Heart right ventricle (tissue), 16 donors: ENCODE results near the gene SORL1. TPM values are rescaled to one million over a fixed set of nuclear protein-coding genes. Genes with fewer than 3 reads are reported as not detected.

Experiments
- ATAC-seq, 8 donors: fragments of 200-7000 bp; cut with Tn5 transposase; one replicate each; pipeline ENCODE4 v1.9.1; 2020; ENCODE audit warnings: mild to moderate bottlenecking in 8 of 8, moderate library complexity in 8 of 8, moderate number of reproducible peaks in 1 of 8
- DNase-seq, 2 donors: peaks; one replicate each; pipeline ENCODE4 v3.0.0-alpha.2; 2020
- H3K27ac ChIP-seq, 10 donors: fragments of 200-600 bp; sonication (generic) in 2 of 10; one replicate each; pipeline versions ENCODE4 v1.5.0 to v1.8.0; 2020 to 2022; ENCODE audit warnings: mild to moderate bottlenecking in 3 of 10
- H3K27me3 ChIP-seq, 7 donors: fragments of 200-600 bp; one replicate each; pipeline ENCODE4 v1.8.0; 2021 to 2022; ENCODE audit warnings: mild to moderate bottlenecking in 2 of 7
- H3K36me3 ChIP-seq, 9 donors: fragments of 200-600 bp; sonication (generic) in 1 of 9; one replicate each; pipeline versions ENCODE4 v1.5.0 to v1.8.0; 2020 to 2022; ENCODE audit warnings: mild to moderate bottlenecking in 2 of 9
- H3K4me1 ChIP-seq, 9 donors: fragments of 200-600 bp; sonication (generic) in 1 of 9; one replicate each; pipeline versions ENCODE4 v1.5.0 to v1.8.0; 2020 to 2022; ENCODE audit warnings: mild to moderate bottlenecking in 4 of 9
- H3K4me3 ChIP-seq, 10 donors: fragments of 200-600 bp; sonication (generic) in 2 of 10; one replicate each; pipeline versions ENCODE4 v1.5.0 to v1.8.0; 2020 to 2022; ENCODE audit warnings: mild to moderate bottlenecking in 7 of 10, moderate library complexity in 2 of 10
- H3K9me3 ChIP-seq, 11 donors: fragments of 200-600 bp in 10 of 11; sonication (generic) in 2 of 11; one replicate each; pipeline versions ENCODE4 v1.5.0 to v1.8.0; 2013 to 2022; ENCODE audit warnings: mild to moderate bottlenecking in 2 of 11, control low read depth in 1 of 11, moderate library complexity in 1 of 11
- CTCF ChIP-seq, 9 donors: fragments of 200-600 bp; sonication (generic) in 2 of 9; IDR thresholded peaks; one replicate each; pipeline versions ENCODE4 v1.5.0 to v1.8.0; 2021 to 2022; ENCODE audit warnings: antibody characterized with exemption in 9 of 9, mild to moderate bottlenecking in 5 of 9, moderate library complexity in 1 of 9
- WGBS, 2 donors: extraction: QIAGEN DNeasy Blood & Tissue Kit; methylation state at CpG; one replicate each; pipeline ENCODE4 v1.1.7; 2013; ENCODE audit warnings: inconsistent platforms in 1 of 2; 5-methylcytosine and 5-hydroxymethylcytosine counted together
- intact Hi-C, 10 donors: fragments of 100-400 bp; cut with DNase I; formaldehyde crosslinking; loops; one replicate each; pipeline versions ENCODE4 v1.11.1 to v1.14.2; 2022
- polyA plus RNA-seq, 2 donors: library from polyadenylated mRNA; stranded (reverse); fragments of 200-250 nt; gene quantifications; one replicate each; pipeline ENCODE4 v1.2.3, GENCODE V29; 2013
- total RNA-seq, 10 donors: library from RNA; stranded (reverse); fragmentation: NEBNext Ultra II Directional in 3 of 10; extraction: Animal tissue kit (Norgen Biotek cat#: 25700) in 3 of 10; gene quantifications; one replicate each; pipeline versions ENCODE4 v1.2.1 to v1.2.4, GENCODE V29; 2021 to 2023
- donor health status: Arrhythmogenic right ventricular cardiomyopathy.
- donor health status: ischemic (EF 13 %, LVEDD 7.1; RV severe dilation, severe dysfunction).
- donor health status: healthy with polysubstance abuse.
- donor health status: DM: no; HTN: yes; CAD: no.
- donor health status: DM: no; HTN: no; CAD: no.
- donor health status: ischemic (EF 25% LVEDD 6.9; RV normal size, moderate dysfunction).
- donor health status: ischemic (EF 25% LVEDD 5.7; RV mildly dilated, moderate dysfunction).
- donor health status: healthy.
- donor health status: DM: yes; HTN: yes; CAD: no.
- donor health status: Ischemic cardiomyopathy.
- donor health status: ischemic (EF 35%, LVEDD 5.7; RV mildly dilated, moderate dysfunction).
- donor health status: nonischemic (EF 11% LVEDD 7.7; RV severe dilation, severe dysfunction).
- donor health status: DM: yes; HTN: yes; CAD: no.
- donor health status: PGD.
- donor health status: ischemic (EF 29% LVEDD 5.4; RV normal size, mild dysfunction).
- donor health status: nonischemic (EF 23%, LVEDD 6.1; RV moderate dilation, normal function).

SORL1 gene
- total and polyA plus RNA-seq, 12 donors, result 0.26 to 15.1 (median 8.7) TPM

DNA sequence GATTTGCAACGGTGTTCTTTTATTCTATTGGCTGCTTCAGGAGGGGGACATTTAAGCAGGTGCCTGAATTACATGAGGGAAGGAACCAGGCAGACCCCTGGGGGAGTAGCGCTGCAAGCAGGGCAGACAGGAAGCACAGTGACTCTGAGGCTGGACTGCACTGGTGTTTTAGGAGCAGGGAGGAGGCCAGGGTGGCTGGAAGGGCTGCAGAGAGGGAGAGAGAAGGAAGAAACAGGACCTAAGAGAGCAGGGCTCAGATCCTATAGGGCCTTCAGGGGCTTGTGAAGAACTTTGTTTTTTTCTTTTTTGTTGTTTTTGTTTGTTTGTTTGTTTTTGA lies 63.2 kb downstream of the SORL1 start:
- TF ChIP-seq CTCF (IDR thresholded peaks at IDR 0.05), result no peak
- peaks cover 0 to 43% (median 0%) of the 10 kb centered on the region in 9 donors for H3K36me3 ChIP-seq

DNA sequence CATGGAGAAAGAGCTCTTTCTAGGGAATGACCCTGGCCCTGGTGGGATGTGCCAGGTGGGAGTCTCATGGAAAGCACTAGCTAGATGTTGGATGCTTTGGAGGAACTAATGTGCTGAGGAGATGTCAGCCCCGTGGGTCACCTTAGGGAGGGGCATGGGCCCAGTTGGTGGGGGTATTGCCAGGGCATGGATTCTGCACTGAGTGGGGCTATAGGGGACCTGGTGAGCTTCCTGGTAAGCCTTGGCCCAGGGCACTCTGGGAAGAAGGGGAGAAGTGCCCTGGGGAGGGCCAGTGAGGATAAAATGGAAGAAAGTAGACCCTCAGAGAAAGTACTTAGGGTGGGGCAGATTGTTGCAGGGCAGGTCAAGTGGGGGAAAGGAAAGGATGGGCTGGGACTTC lies 65.9 kb downstream of the SORL1 start:
- no peak for TF ChIP-seq CTCF (IDR thresholded peaks at IDR 0.05)
- peaks cover 0 to 50% (median 0%) of the 10 kb centered on the region in 9 donors for H3K36me3 ChIP-seq
- DNase-seq (no peak), ATAC-seq (no peak)
- 82 to 89% methylated on average over 1 of the region's 1 CpG for WGBS, 2 donors
- H3K9me3 ChIP-seq, result no peaks in the 10 kb centered on the region
- no peak overlapping the region for H3K4me3 ChIP-seq
- H3K4me1 ChIP-seq, result peaks cover 0 to 21% (median 11%) of the 10 kb centered on the region in 9 donors
- no peaks in the 10 kb centered on the region for H3K27me3 ChIP-seq
- intact Hi-C loops, result no loop called here
- no peak overlapping the region for H3K27ac ChIP-seq

More for the DNA sequence above, 63.2 kb downstream of the SORL1 start:
- no peak for DNase-seq
- Histone ChIP-seq H3K27me3 (no peaks in the 10 kb centered on the region), H3K27ac (no peak overlapping the region), H3K4me1 (peaks cover 0 to 6% (median 0%) of the 10 kb centered on the region in 9 donors), H3K4me3 (no peak overlapping the region), H3K9me3 (no peaks in the 10 kb centered on the region)
- no peak for ATAC-seq
- intact Hi-C loops, result no loop called here
- 81 to 85% methylated on average over 2 of the region's 2 CpGs for WGBS, 2 donors

GRCh38 chr11:121520243-121521144 lies 68.4 kb downstream of the SORL1 start:
- Histone ChIP-seq H3K9me3 (peaks cover 0 to 9% (median 4%) of the 10 kb centered on the region in 11 donors), H3K4me3 (no peak overlapping the region), H3K27me3 (no peaks in the 10 kb centered on the region), H3K4me1 (peaks cover 0 to 29% (median 11%) of the 10 kb centered on the region in 9 donors), H3K27ac (no peak overlapping the region), H3K36me3 (peaks cover 0 to 46% (median 0%) of the 10 kb centered on the region in 9 donors)
- peak in 3 of 8 donors; percentile 49 to 62 (median 51) for ATAC-seq
- 77 to 82% methylated on average over 4 of the region's 4 CpGs for WGBS, 2 donors
- TF ChIP-seq CTCF (IDR thresholded peaks at IDR 0.05), result no peak
- no peak for DNase-seq
- intact Hi-C loops, result loop anchor here in 1 of 10 donors (10.0 kb wide), 1 partner anchor 66 kb away; the partner anchor contains the start of genes SORL1 and SORL1-AS1

DNA sequence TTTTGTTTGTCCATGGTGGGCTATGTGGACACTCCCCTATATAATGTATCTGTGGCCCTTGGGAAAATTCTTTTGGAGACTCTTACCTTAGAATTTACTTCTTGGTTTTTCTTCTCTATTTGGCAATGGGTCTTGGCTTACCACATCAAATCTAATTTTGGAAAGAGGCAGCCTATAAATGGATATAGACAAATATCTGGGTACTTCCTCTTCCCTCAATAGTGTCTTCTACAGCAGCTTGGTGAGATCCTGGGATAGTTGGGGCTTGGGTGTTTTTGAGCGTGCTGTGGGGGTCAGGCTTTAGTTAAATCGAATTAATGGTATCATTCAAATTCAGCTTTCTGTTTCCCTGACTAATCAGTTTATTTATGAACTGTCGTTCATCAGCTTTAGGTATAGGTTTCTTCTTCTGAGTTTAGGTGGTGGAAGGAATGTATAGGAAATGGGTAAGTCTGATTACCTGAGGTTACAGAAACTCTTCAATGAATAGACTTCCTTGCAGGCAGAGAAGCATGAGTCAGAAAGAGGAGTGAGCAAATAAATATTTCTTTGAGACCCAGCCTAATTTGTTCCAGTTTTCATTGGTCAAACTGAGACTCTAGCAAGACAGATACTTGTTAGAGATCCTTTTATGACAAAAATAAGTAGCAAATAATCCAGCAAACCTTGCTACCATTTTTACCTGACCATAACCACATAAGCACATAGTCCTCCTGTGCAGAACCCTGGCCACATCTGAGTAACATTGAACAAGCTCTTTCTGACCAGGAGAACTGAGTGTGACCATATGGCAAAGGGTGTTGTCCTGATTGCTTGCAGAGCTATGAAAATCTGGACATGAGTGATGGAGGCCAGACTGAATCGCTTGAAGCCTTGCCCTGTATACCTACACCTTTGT lies 69.3 kb downstream of the SORL1 start:
- no peak for DNase-seq
- no peak overlapping the region for H3K27ac ChIP-seq
- H3K9me3 ChIP-seq, result peaks cover 0 to 18% (median 6%) of the 10 kb centered on the region in 11 donors
- WGBS, 2 donors, result 79 to 91% methylated on average over 4 of the region's 4 CpGs
- TF ChIP-seq CTCF (IDR thresholded peaks at IDR 0.05), result no peak
- H3K27me3 ChIP-seq, result no peaks in the 10 kb centered on the region
- H3K4me3 ChIP-seq, result no peak overlapping the region
- intact Hi-C loops, result loop anchor here in 1 of 10 donors (10.0 kb wide), 1 partner anchor 67 kb away; the partner anchor contains the start of genes SORL1 and SORL1-AS1
- peaks cover 0 to 29% (median 11%) of the 10 kb centered on the region in 9 donors for H3K4me1 ChIP-seq
- peaks cover 0 to 49% (median 0%) of the 10 kb centered on the region in 9 donors for H3K36me3 ChIP-seq
- ATAC-seq, result peak in 1 of 8 donors; percentile 57
